ENCODE measurements around the gene GGTLC1. TPM values are rescaled to one million over a fixed set of nuclear protein-coding genes. Genes with fewer than 3 reads are reported as not detected.

The GGTLC1 gene
- total RNA-seq, 1 experiment from 2014 or later, result not detected

GRCh38 chr20:23970049-23970448 is 18.5 kb downstream of the GGTLC1 start:
- intact Hi-C loops (cut with micrococcal nuclease; ENCODE audit: unreplicated experiment), result loop anchor here (10.0 kb wide), 1 partner anchor 185 kb away; no protein-coding TSS in a partner anchor
- Histone ChIP-seq H3K27me3 (replicated peaks; ENCODE audit: insufficient read depth, low read depth, low read length, poor library complexity) (peaks cover 25% of the 10 kb centered on the region), H3K27ac (ENCODE audit: low read depth, low read length, poor library complexity, severe bottlenecking) (no peak overlapping the region), H3K9me3 (ENCODE audit: low read depth, low read length, poor library complexity, severe bottlenecking) (no peaks in the 10 kb centered on the region), H3K4me1 (ENCODE audit: insufficient read depth, low read length, poor library complexity, severe bottlenecking) (no peaks in the 10 kb centered on the region), H3K36me3 (ENCODE audit: insufficient read depth, low read length, poor library complexity, severe bottlenecking) (no peaks in the 10 kb centered on the region), H3K4me3 (ENCODE audit: low read depth, low read length, poor library complexity, severe bottlenecking) (no peak overlapping the region)
- POLR2A ChIA-PET (ENCODE audit: low non-redundant PET), result no interaction called here
- no peak for TF ChIP-seq CTCF (conservative IDR thresholded peaks at IDR 0.05; ENCODE audit: low read depth, low read length)
- TF ChIP-seq EZH2 (IDR thresholded peaks at IDR 0.05; ENCODE audit: borderline replicate concordance, low read depth, low read length, poor library complexity, severe bottlenecking), result no peak
- BruUV-seq (replicated peaks), result no TSS peak
- no peak for DNase-seq (ENCODE audit: low spot score)
- CTCF ChIA-PET, result no interaction called here

- Histone ChIP-seq H3K4me3 (ENCODE audit: low read depth, low read length, poor library complexity, severe bottlenecking) (no peak overlapping the region), H3K27me3 (replicated peaks; ENCODE audit: insufficient read depth, low read depth, low read length, poor library complexity) (peaks cover 11% of the 10 kb centered on the region), H3K27ac (ENCODE audit: low read depth, low read length, poor library complexity, severe bottlenecking) (no peak overlapping the region), H3K9me3 (ENCODE audit: low read depth, low read length, poor library complexity, severe bottlenecking) (peaks cover 14% of the 10 kb centered on the region), H3K4me1 (ENCODE audit: insufficient read depth, low read length, poor library complexity, severe bottlenecking) (no peaks in the 10 kb centered on the region), H3K36me3 (ENCODE audit: insufficient read depth, low read length, poor library complexity, severe bottlenecking) (no peaks in the 10 kb centered on the region)
- intact Hi-C loops (cut with micrococcal nuclease; ENCODE audit: unreplicated experiment), result no loop called here
- TF ChIP-seq EZH2 (IDR thresholded peaks at IDR 0.05; ENCODE audit: borderline replicate concordance, low read depth, low read length, poor library complexity, severe bottlenecking) (no peak), CTCF (conservative IDR thresholded peaks at IDR 0.05; ENCODE audit: low read depth, low read length) (no peak)
- DNase-seq (ENCODE audit: low spot score), result no peak
- POLR2A ChIA-PET (ENCODE audit: low non-redundant PET), result no interaction called here
- BruUV-seq (replicated peaks), result no TSS peak
- CTCF ChIA-PET, result no interaction called here
These were observed 21.0 kb downstream of the GGTLC1 start for GRCh38 chr20:23967616-23967979.

GRCh38 chr20:23966927-23967615 is 21.5 kb downstream of the GGTLC1 start:
- no peak for DNase-seq (ENCODE audit: low spot score)
- intact Hi-C loops (cut with micrococcal nuclease; ENCODE audit: unreplicated experiment), result no loop called here
- ChIA-PET POLR2A (ENCODE audit: low non-redundant PET) (no interaction called here), CTCF (no interaction called here)
- Histone ChIP-seq H3K27me3 (replicated peaks; ENCODE audit: insufficient read depth, low read depth, low read length, poor library complexity) (peaks cover 10% of the 10 kb centered on the region), H3K36me3 (ENCODE audit: insufficient read depth, low read length, poor library complexity, severe bottlenecking) (no peaks in the 10 kb centered on the region), H3K4me3 (ENCODE audit: low read depth, low read length, poor library complexity, severe bottlenecking) (no peak overlapping the region), H3K4me1 (ENCODE audit: insufficient read depth, low read length, poor library complexity, severe bottlenecking) (no peaks in the 10 kb centered on the region), H3K9me3 (ENCODE audit: low read depth, low read length, poor library complexity, severe bottlenecking) (peaks cover 14% of the 10 kb centered on the region), H3K27ac (ENCODE audit: low read depth, low read length, poor library complexity, severe bottlenecking) (no peak overlapping the region)
- TF ChIP-seq CTCF (conservative IDR thresholded peaks at IDR 0.05; ENCODE audit: low read depth, low read length) (no peak), EZH2 (IDR thresholded peaks at IDR 0.05; ENCODE audit: borderline replicate concordance, low read depth, low read length, poor library complexity, severe bottlenecking) (no peak)
- BruUV-seq (replicated peaks), result no TSS peak
